HepG2 (cell line): ENCODE measurements around the gene RPL23. TPM values are rescaled to one million over a fixed set of nuclear protein-coding genes. Genes with fewer than 3 reads are reported as not detected.
A peak's percentile ranks its signal among the peaks of the same experiment; 100 is the strongest.

Experiments used
- CBX2 ChIP-seq, 2 experiments: fragments of 200-600 bp in 1 of 2; sonication (generic); formaldehyde crosslinking in 1 of 2; IDR thresholded peaks; 2 replicates each; pipeline versions ENCODE4 v1.7.0 to v1.8.1; 2018 to 2022; ENCODE audit warnings: low read depth in 2 of 2, low read length in 1 of 2, mild to moderate bottlenecking in 1 of 2, missing genetic modification reagents in 1 of 2
- CEBPB ChIP-seq: IDR thresholded peaks from 2 replicates; pipeline ENCODE4 v1.6.1; 2011; ENCODE audit warnings: low read depth, low read length, improper control_type of control experiment, borderline replicate concordance
- DR1 ChIP-seq: sonication (generic); formaldehyde crosslinking; IDR thresholded peaks from 2 replicates; pipeline ENCODE4 v1.8.0; 2021; ENCODE audit warnings: mild to moderate bottlenecking, missing genetic modification reagents, inconsistent platforms
- GATA4 ChIP-seq: sonication (generic); IDR thresholded peaks from 2 replicates; pipeline ENCODE4 v1.6.1; 2016; ENCODE audit warnings: antibody characterized with exemption, low read depth, borderline replicate concordance
- GMEB1 ChIP-seq: sonication (generic); formaldehyde crosslinking; IDR thresholded peaks from 2 replicates; pipeline ENCODE4 v1.5.1; 2020; ENCODE audit warnings: missing genetic modification reagents, mild to moderate bottlenecking, borderline replicate concordance
- GMEB2 ChIP-seq: IDR thresholded peaks from 2 replicates; pipeline ENCODE4 v1.6.1; 2016; ENCODE audit warnings: missing biosample characterization, missing genetic modification reagents, low read depth
- MATR3 ChIP-seq: sonication (generic); formaldehyde crosslinking; IDR thresholded peaks from 2 replicates; pipeline ENCODE4 v1.4.0; 2020; ENCODE audit warnings: missing genetic modification reagents
- MXD4 ChIP-seq: IDR thresholded peaks from 2 replicates; pipeline ENCODE4 v1.6.1; 2016; ENCODE audit warnings: mild to moderate bottlenecking, missing biosample characterization, missing genetic modification reagents
- PHF21A ChIP-seq: sonication (generic); formaldehyde crosslinking; IDR thresholded peaks from 2 replicates; pipeline ENCODE4 v1.5.0; 2020; ENCODE audit warnings: mild to moderate bottlenecking, missing genetic modification reagents
- PHF5A ChIP-seq: IDR thresholded peaks from one replicate; pipeline ENCODE4 v1.6.1; 2018; ENCODE audit warnings: low read depth, missing genetic modification reagents; ENCODE audit not compliant: unreplicated experiment
- POLR2G ChIP-seq: fragments of 200-400 bp; formaldehyde crosslinking; IDR thresholded peaks from 2 replicates; pipeline ENCODE4 v1.6.1; 2018; ENCODE audit warnings: mild to moderate bottlenecking, low read depth, low read length, moderate library complexity
- PRDM15 ChIP-seq: sonication (generic); formaldehyde crosslinking; IDR thresholded peaks from 2 replicates; pipeline ENCODE4 v1.4.0; 2020; ENCODE audit warnings: missing genetic modification reagents
- SP1 ChIP-seq, 2 experiments: fragments of 450-650 bp in 1 of 2; sonication (generic) in 1 of 2; formaldehyde crosslinking in 1 of 2; IDR thresholded peaks; 2 replicates each; pipeline versions ENCODE4 v1.4.0 to v1.6.1; 2016 to 2020; ENCODE audit warnings: missing genetic modification reagents in 1 of 2
- STAT5B ChIP-seq: sonication (generic); formaldehyde crosslinking; IDR thresholded peaks from 2 replicates; pipeline ENCODE4 v1.4.0; 2020; ENCODE audit warnings: missing genetic modification reagents
- THAP11 ChIP-seq: IDR thresholded peaks from 2 replicates; pipeline ENCODE4 v1.6.1; 2016; ENCODE audit warnings: missing biosample characterization, missing genetic modification reagents
- TP53 ChIP-seq: sonication (generic); formaldehyde crosslinking; conservative IDR thresholded peaks from 2 replicates; pipeline ENCODE4 v1.4.0; 2020; ENCODE audit warnings: missing genetic modification reagents
- ZNF431 ChIP-seq: sonication (generic); formaldehyde crosslinking; IDR thresholded peaks from 2 replicates; pipeline ENCODE4 v1.9.0; 2022; ENCODE audit warnings: missing genetic modification reagents, low read depth, mild to moderate bottlenecking, borderline replicate concordance
- ZNF556 ChIP-seq: sonication (generic); formaldehyde crosslinking; IDR thresholded peaks from 2 replicates; pipeline ENCODE4 v1.4.0; 2020; ENCODE audit warnings: mild to moderate bottlenecking, missing genetic modification reagents, borderline replicate concordance
- ZNF562 ChIP-seq: sonication (generic); formaldehyde crosslinking; IDR thresholded peaks from 2 replicates; pipeline ENCODE4 v1.8.0; 2022; ENCODE audit warnings: missing genetic modification reagents, borderline replicate concordance
- ZNF615 ChIP-seq: sonication (generic); formaldehyde crosslinking; IDR thresholded peaks from 2 replicates; pipeline ENCODE4 v1.5.0; 2020; ENCODE audit warnings: mild to moderate bottlenecking, missing genetic modification reagents, borderline replicate concordance
- ZSCAN22 ChIP-seq: sonication (generic); formaldehyde crosslinking; IDR thresholded peaks from 2 replicates; pipeline ENCODE4 v1.4.0; 2020; ENCODE audit warnings: mild to moderate bottlenecking, missing genetic modification reagents
- polyA plus RNA-seq, 8 experiments: library from polyadenylated mRNA; depleted of rRNA in 3 of 8; stranded (reverse) in 7 of 8; unstranded in 1 of 8; fragments of >200 nt; fragmentation: Illumina TruSeq in 4 of 8; extraction: Trizol in 4 of 8; gene quantifications; 2 replicates each; pipeline versions ENCODE4 v1.2.1 to v1.2.3, GENCODE V29; 2011 to 2016; ENCODE audit warnings: low read depth in 4 of 8, missing spikeins in 1 of 8, mixed read lengths in 1 of 8; ENCODE audit not compliant: insufficient read depth in 1 of 8
- total RNA-seq, 5 experiments: library from RNA; depleted of rRNA; stranded (reverse); fragments of >200 nt; fragmentation: Illumina TruSeq; extraction: Trizol; gene quantifications; 2 replicates each; pipeline ENCODE4 v1.2.3, GENCODE V29; 2016; ENCODE audit warnings: low read depth in 1 of 5

RPL23 gene
- total and polyA plus RNA-seq, 2 of the 13 experiments (the other 11 are each of a cell fraction or from before 2014, with no cell fraction given): 2,790 to 4,860 TPM

- TF ChIP-seq STAT5B (CRISPR knock-in tag): no peak
- no peak for TF ChIP-seq ZSCAN22 (CRISPR knock-in tag)
- TF ChIP-seq CEBPB: no peak
- TF ChIP-seq DR1 (CRISPR knock-in tag): peak; percentile 98
- no peak for TF ChIP-seq MXD4
- TF ChIP-seq THAP11 (CRISPR knock-in tag): 0 out of 2 replicates have a peak, but pooled peaks have one; percentile 35
- no peak for TF ChIP-seq MATR3 (CRISPR knock-in tag)
- TF ChIP-seq POLR2G: peak; percentile 97
- no peak; the same call in none of the 2 replicates for TF ChIP-seq ZNF431
- TF ChIP-seq GATA4: peak; percentile 85
- TF ChIP-seq CBX2 (IDR thresholded peaks at IDR 0.05; ENCODE audit: low read depth, low read length): no peak
- no peak for TF ChIP-seq CBX2 (CRISPR knock-in tag; IDR thresholded peaks at IDR 0.05; ENCODE audit: low read depth)
- TF ChIP-seq ZNF556 (CRISPR knock-in tag): peak; percentile 86; the same call in 1 of the 2 replicates
- TF ChIP-seq GMEB2 (CRISPR knock-in tag): no peak
- TF ChIP-seq PHF21A (CRISPR knock-in tag): peak; percentile 74
- TF ChIP-seq GMEB1 (CRISPR knock-in tag): no peak
- no peak; the same call in 1 of the 2 replicates for TF ChIP-seq PRDM15 (CRISPR knock-in tag)
- peak; percentile 81; the same call in 1 of the 2 replicates for TF ChIP-seq ZNF615 (CRISPR knock-in tag)
- TF ChIP-seq PHF5A (CRISPR knock-in tag): no peak
- TF ChIP-seq SP1 (IDR thresholded peaks at IDR 0.05): no peak
- peak; percentile 66 for TF ChIP-seq SP1 (CRISPR knock-in tag; IDR thresholded peaks at IDR 0.05)
- peak; percentile 32; the same call in 1 of the 2 replicates for TF ChIP-seq TP53 (CRISPR knock-in tag)
- TF ChIP-seq ZNF562 (CRISPR knock-in tag): 0 out of 2 replicates have a peak, but pooled peaks have one; percentile 17
Observed at GRCh38 chr17:38869526-38870258, 16.2 kb upstream of the RPL23 start, which contains the start of gene LASP1 (continued).
